Activated CD4-positive, alpha-beta memory T cell treated with anti-CD3 and anti-CD28 coated beads, Interleukin-2, amount 10 ng/mL, durations not matched to agents 7 days and 5 days (primary cell): ENCODE measurements around the gene CMTM7. TPM values are rescaled to one million over a fixed set of nuclear protein-coding genes. Genes with fewer than 3 reads are reported as not detected.
A peak's percentile ranks its signal among the peaks of the same experiment; 100 is the strongest.

Source experiments
- CTCF ChIA-PET: fragments of 350-600 bp; sonication (Branson Sonifier 250); formaldehyde crosslinking; loops from one replicate; lab custom pipeline; 2021; ENCODE audit warnings: antibody characterized with exemption, inconsistent platforms; lab: Charles Lee
- POLR2A ChIA-PET: fragments of 350-600 bp; sonication (Branson Sonifier 250); formaldehyde crosslinking; loops from one replicate; lab custom pipeline; 2021; ENCODE audit warnings: antibody characterized with exemption; lab: Charles Lee
- DNase-seq: peaks from one replicate; pipeline ENCODE4 v3.0.0-alpha.2; 2020
- H3K27ac Mint-ChIP-seq: one replicate; pipeline ENCODE4 v1.8.0; 2021; ENCODE audit warnings: mild to moderate bottlenecking, mixed read lengths
- H3K27me3 Mint-ChIP-seq: one replicate; pipeline ENCODE4 v1.8.0; 2021; ENCODE audit warnings: mixed read lengths
- H3K36me3 Mint-ChIP-seq: one replicate; pipeline ENCODE4 v1.8.0; 2021; ENCODE audit warnings: low read depth, mixed read lengths
- H3K4me1 Mint-ChIP-seq: one replicate; pipeline ENCODE4 v1.8.0; 2021; ENCODE audit warnings: mixed read lengths
- H3K4me3 Mint-ChIP-seq: one replicate; pipeline ENCODE4 v1.8.0; 2021; ENCODE audit warnings: mild to moderate bottlenecking, mixed read lengths
- H3K9me3 Mint-ChIP-seq: one replicate; pipeline ENCODE4 v1.8.0; 2021; ENCODE audit warnings: mixed read lengths
- total RNA-seq, 2 experiments: library from RNA; stranded (reverse); gene quantifications; one replicate each; pipeline ENCODE4 v1.2.3, GENCODE V29; 2021

CMTM7 gene
- total RNA-seq, 2 experiments from 2014 or later, result 47.0 to 47.3 TPM

DNA sequence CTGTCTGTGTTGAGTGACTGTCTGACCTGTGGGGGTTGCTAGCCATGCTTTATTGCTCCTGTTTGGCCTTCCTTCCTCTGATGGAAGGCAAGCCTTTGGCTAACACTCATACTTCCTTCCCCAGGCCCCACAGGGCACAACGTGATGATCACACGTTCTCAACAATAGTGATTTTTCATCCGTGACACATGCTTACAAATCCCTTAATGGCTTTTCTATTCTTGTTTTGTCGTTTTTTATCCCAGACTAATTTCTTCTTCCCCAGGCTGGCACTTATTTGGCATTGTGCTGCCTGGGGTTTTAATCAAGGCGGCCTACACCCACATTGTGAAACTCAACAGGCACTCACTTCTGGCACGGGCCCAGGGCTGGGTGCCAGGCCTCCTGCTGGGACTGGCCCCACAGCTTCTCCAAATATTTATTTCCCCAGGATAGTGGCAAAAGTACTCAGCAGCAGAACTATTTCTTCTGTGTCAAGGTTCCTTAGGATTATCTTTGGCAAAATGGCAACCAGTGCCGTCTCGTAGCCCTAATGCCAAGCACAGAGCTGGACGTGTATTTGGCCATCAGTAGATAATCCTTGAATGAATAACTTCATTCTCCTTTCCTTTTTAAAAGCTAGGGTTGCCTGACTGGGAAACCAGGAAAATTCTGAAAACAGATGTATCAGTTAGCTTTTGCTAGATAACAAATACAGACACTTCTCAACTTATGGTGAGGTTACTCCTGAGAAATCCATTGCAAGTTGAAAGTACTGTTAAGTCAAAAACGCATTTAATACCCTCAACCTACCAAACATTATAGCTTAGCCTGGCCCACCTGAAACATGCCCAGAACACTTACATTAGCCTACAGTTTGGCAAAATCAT lies 30.6 kb downstream of the CMTM7 start:
- Mint-ChIP-seq H3K4me3 (no peak overlapping the region), H3K36me3 (peaks cover 21% of the 10 kb centered on the region), H3K27me3 (no peaks in the 10 kb centered on the region), H3K27ac (no peak overlapping the region), H3K4me1 (peaks cover 86% of the 10 kb centered on the region), H3K9me3 (no peaks in the 10 kb centered on the region)
- no peak for DNase-seq
- ChIA-PET POLR2A (interaction anchor here (1.9 to 4.8 kb wide), 4 partner anchors 8 to 17 kb away, joined by 7 to 37 read pairs (median 28); no protein-coding TSS in a partner anchor), CTCF (interaction anchor here (0.6 to 3.9 kb wide), 3 partner anchors 11 to 46 kb away, joined by 3 to 16 read pairs (median 3); no protein-coding TSS in a partner anchor)

DNA sequence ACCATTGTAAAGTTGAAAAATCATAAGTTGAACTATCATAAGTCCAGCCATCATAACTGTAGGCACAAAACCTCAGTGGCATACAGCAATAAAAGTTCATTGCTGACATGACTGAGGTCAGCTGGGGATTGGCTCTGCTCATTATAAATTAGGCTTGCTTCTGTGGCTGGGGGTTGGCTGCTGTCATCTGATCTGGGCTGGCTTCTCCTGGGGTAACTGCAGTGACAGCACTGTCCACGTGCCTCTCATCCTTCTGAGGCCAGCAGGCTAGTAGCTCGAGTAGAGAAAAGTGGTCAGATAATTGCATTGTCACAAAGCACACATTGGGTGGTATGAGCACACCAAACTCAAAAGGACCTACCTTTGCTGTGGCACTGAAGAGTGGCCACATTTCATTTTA lies 31.3 kb downstream of the CMTM7 start:
- H3K27me3 Mint-ChIP-seq, result no peaks in the 10 kb centered on the region

DNA sequence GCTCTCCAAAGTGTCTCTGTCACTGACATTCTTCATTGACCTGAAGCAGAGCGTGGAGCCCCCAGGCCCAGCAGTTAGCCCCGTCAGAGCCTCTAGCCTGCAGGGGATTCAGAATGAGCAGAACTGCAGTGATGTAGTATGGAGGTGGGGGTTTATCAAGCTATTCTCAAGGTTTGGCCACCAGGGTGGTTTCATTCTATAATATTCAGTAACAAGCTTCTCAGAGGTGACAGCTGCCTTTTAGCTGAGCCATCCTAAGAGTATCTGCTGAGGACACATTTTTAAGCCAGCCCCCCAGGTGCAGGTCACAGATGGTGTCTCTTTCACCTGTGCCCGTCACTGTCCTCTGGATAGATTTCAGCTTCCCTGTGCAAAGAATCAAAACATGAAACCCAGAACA lies 31.9 kb downstream of the CMTM7 start:
- H3K36me3 Mint-ChIP-seq, result peaks cover 16% of the 10 kb centered on the region
- CTCF ChIA-PET, result interaction anchor here (1.1 to 3.9 kb wide), 6 partner anchors 9 to 45 kb away, joined by 3 to 16 read pairs (median 4); no protein-coding TSS in a partner anchor
- H3K9me3 Mint-ChIP-seq, result no peaks in the 10 kb centered on the region
- no peaks in the 10 kb centered on the region for H3K27me3 Mint-ChIP-seq
- peak overlapping the region; percentile 87 for H3K27ac Mint-ChIP-seq
- POLR2A ChIA-PET, result interaction anchor here (1.5 to 4.8 kb wide), 5 partner anchors 9 to 37 kb away, joined by 4 to 37 read pairs (median 25); no protein-coding TSS in a partner anchor
- H3K4me1 Mint-ChIP-seq, result peaks cover 90% of the 10 kb centered on the region
- DNase-seq, result no peak
- H3K4me3 Mint-ChIP-seq, result no peak overlapping the region

More for the DNA sequence above, 31.3 kb downstream of the CMTM7 start:
- Mint-ChIP-seq H3K4me1 (peaks cover 90% of the 10 kb centered on the region), H3K4me3 (no peak overlapping the region), H3K9me3 (no peaks in the 10 kb centered on the region), H3K27ac (peak overlapping the region; percentile 87), H3K36me3 (peaks cover 21% of the 10 kb centered on the region)
- POLR2A ChIA-PET, result interaction anchor here (3.7 to 4.8 kb wide), 3 partner anchors 9 to 16 kb away, joined by 25 to 37 read pairs (median 30); no protein-coding TSS in a partner anchor
- DNase-seq, result no peak
- CTCF ChIA-PET, result interaction anchor here (1.0 to 3.9 kb wide), 5 partner anchors 8 to 45 kb away, joined by 3 to 16 read pairs (median 5); no protein-coding TSS in a partner anchor

DNA sequence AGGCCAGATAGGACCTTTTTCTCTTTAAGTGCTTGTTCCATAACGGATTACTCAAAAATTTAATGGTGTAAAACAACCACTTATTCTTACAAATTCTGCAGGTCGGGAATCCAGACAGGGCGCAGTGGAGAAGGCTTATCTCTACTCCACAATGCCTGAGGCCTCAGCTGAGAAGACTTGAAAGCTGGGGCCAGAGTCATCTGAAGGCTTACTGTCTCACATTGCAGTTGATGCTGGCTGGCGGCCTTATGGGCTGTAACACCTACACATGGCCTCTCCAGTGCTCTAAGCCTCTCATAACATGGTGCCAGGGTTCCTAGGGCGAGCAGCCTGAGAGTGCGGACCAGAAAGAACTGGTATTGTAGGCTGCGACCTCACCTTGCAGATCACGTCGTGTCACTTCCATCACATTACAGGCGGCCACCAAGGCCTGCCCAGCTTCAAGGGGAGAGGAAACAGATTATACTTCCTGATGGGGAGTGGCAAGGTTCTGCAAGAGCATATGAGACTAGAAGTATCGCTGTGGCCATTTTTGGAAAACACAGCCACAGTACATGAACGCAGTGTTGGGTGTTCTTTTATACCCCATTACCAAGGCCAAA lies 32.4 kb downstream of the CMTM7 start:
- Mint-ChIP-seq H3K9me3 (no peaks in the 10 kb centered on the region), H3K36me3 (peaks cover 13% of the 10 kb centered on the region), H3K27me3 (no peaks in the 10 kb centered on the region), H3K4me3 (no peak overlapping the region), H3K27ac (peak overlapping the region; percentile 87), H3K4me1 (peaks cover 91% of the 10 kb centered on the region)
- DNase-seq, result peak; percentile 39
- POLR2A ChIA-PET, result interaction anchor here (0.8 to 4.8 kb wide), 10 partner anchors 9 to 90 kb away, joined by 3 to 37 read pairs (median 4); no protein-coding TSS in a partner anchor
- CTCF ChIA-PET, result interaction anchor here (0.6 to 3.9 kb wide), 10 partner anchors 8 to 90 kb away, joined by 3 to 16 read pairs (median 4); no protein-coding TSS in a partner anchor

DNA sequence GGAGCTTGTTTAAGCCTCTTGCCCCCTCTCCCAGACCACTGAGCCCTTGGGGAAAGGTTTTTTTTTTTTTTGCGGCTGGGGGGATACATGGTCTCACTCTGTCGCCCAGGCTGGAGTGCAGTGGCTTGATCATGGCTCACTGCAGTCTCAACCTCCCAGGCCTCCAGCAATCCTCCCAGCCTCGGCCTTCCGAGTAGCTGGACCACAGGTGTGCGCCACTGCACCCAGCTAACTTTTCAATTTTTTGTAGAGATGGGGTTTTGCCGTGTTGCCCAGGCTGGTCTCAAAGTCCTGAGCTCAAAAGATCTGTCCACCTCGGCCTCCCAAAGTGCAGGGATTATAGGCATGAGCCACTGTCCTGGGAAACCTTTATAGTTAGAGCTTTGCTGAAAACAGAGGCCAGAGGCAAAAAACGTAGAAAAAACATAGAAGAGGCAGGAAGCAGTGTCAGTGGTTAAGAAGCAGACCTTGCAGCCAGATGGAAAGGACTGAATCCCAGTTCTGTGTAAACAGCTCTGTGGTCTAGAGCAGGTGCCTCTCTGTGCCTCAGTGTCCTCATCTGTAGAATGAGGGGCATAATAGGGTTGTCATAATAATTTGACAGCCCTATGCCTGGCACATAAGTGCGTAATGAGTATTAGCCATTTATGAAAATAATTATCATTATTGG lies 33.1 kb downstream of the CMTM7 start:
- ChIA-PET POLR2A (interaction anchor here (0.8 to 4.8 kb wide), 11 partner anchors 8 to 89 kb away, joined by 3 to 37 read pairs (median 4); no protein-coding TSS in a partner anchor), CTCF (interaction anchor here (0.6 to 3.9 kb wide), 9 partner anchors 8 to 91 kb away, joined by 3 to 16 read pairs (median 5); no protein-coding TSS in a partner anchor)
- peaks cover 13% of the 10 kb centered on the region for H3K36me3 Mint-ChIP-seq
- DNase-seq, result no peak
- H3K27ac Mint-ChIP-seq, result peak overlapping the region; percentile 87
- peaks cover 89% of the 10 kb centered on the region for H3K4me1 Mint-ChIP-seq
- no peak overlapping the region for H3K4me3 Mint-ChIP-seq
- no peaks in the 10 kb centered on the region for H3K27me3 Mint-ChIP-seq
- no peaks in the 10 kb centered on the region for H3K9me3 Mint-ChIP-seq

DNA sequence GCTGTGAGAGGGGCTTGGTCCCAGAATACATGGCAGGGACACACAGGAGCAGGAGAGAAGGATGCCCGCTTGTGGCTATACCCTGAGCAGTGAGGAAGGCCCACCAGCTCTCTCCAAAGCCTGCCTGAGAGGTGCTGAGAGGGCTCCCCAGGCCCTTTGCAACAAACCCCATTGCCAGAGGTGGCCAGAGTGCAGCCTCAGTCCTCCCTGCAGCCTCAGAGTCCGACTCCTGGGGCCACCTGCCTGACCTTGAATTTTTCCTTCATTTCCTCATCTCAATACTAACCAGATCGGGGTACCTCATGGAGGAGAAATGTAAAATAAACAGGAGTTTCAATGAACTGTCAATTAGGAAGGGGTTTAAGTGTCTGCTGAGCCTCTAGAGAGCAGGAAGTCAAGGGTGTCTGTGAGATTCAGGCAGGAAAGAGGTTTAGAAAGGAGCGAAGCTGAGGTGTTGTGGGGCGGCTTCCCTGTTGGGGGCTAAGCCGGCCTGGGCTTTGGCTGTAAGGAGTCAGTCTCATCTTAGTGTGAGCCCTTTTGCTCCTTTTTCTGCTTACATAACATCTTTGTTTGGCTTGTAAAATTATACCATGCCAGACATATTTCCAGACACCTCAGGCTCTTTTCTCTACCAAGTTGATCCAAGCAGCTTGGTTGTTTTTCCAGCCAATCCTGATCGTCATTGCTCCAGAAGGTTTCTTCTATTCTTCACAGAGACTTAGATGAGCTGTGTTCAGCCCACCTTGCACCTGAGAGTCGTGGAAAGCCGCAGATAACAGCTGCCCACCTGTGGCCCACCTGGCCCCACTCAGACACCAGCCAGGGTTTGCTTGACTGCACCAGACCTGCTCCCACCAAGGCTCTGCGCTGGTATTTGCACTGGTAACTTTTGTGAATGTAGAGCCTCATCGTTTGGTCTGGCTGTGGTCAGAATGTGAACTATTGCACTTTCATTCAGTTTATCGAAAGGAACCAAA lies 36.7 kb downstream of the CMTM7 start:
- no peaks in the 10 kb centered on the region for H3K27me3 Mint-ChIP-seq
- POLR2A ChIA-PET, result interaction anchor here (1.1 to 2.3 kb wide), 12 partner anchors 10 to 73 kb away, joined by 3 to 11 read pairs (median 5); partner anchors contain the start of gene CMTM7
- CTCF ChIA-PET, result interaction anchor here (0.8 to 1.9 kb wide), 6 partner anchors 8 to 54 kb away, joined by 3 to 10 read pairs (median 4); no protein-coding TSS in a partner anchor
- peak overlapping the region; percentile 93 for H3K27ac Mint-ChIP-seq
- H3K9me3 Mint-ChIP-seq, result no peaks in the 10 kb centered on the region
- H3K4me3 Mint-ChIP-seq, result peak overlapping the region; percentile 60
- peak; percentile 49 for DNase-seq
- H3K36me3 Mint-ChIP-seq, result peaks cover 11% of the 10 kb centered on the region
- H3K4me1 Mint-ChIP-seq, result peaks cover 92% of the 10 kb centered on the region

DNA sequence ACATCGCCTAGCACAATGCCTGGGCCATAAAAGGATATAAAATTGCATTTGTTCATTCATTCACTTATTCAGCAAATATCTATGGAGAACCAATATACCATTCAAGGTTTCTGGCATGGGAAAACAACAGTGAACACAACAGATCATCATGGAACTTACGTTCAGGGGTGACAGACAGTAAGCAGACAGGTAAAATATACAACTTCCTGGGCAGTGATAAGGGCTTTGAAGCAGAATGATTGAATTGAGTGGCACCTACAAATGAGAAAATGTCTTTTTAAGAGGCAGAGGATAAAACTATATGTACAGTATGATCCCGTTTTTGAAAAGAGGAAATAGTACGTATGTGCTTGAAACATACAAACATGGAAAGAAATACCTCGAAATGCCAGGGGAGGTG lies 39.2 kb downstream of the CMTM7 start:
- Mint-ChIP-seq H3K27ac (peak overlapping the region; percentile 96), H3K4me3 (no peak overlapping the region), H3K4me1 (peaks cover 88% of the 10 kb centered on the region), H3K36me3 (peaks cover 15% of the 10 kb centered on the region), H3K27me3 (no peaks in the 10 kb centered on the region), H3K9me3 (no peaks in the 10 kb centered on the region)
- no peak for DNase-seq
- POLR2A ChIA-PET, result no interaction called here
- CTCF ChIA-PET, result no interaction called here

DNA sequence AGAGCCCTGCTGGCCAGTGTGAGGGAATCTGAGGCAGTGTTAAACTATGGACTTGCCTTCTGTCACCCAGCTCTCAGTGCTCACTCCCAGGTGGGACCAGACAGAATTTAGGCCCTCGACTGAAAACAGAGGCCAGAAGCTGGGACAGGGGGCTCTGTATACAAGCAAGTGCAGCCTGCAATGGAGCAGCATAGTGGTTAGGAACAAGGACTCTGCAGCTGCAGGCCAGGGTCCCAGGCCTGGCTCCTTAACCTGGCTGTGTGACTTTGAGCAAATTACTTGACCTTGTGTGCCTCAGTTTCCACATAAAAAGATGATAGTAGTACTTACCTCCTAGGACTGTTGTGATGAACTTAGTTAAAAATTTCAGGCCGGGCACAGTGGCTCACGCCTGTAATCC lies 39.8 kb downstream of the CMTM7 start:
- CTCF ChIA-PET, result interaction anchor here (2.0 kb wide), 1 partner anchor 7 kb away, joined by 10 read pairs; no protein-coding TSS in a partner anchor
- H3K4me3 Mint-ChIP-seq, result no peak overlapping the region

DNA sequence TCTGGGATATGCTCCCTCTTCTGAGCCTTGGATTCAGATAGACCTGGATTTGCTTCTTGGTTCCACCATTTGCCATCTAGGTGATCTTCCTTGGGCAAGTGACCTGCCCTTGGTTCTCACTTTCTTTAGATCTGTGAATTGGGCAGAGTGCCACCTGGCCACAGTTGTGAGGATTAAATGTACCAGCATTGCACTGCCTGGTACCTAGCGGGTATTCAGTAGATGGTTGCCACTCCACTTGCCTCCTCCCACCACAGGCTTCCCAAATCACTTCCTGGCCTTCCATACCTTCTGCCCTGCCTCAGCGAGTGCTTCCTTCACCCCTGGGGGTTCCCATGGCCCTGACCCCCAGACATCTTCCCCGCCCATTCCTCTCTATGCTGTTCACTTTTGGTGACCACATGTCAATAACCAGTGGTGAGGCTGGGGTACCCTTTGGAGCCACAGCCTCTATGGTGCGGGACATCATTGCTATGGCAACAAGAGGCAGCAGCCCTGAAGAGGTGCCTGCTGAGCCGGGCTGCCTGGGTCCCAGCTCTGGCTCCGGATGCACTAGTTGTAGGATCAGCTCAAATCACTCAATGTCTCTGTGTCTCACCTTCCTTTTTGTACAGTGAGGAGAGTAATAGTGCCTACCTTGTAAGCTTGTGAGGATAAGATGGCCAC lies 40.5 kb downstream of the CMTM7 start:
- POLR2A ChIA-PET, result interaction anchor here (1.0 to 3.1 kb wide), 13 partner anchors 8 to 129 kb away, joined by 3 to 37 read pairs (median 7); partner anchors contain the start of gene CMTM7
- CTCF ChIA-PET, result interaction anchor here (1.0 to 2.3 kb wide), 7 partner anchors 8 to 255 kb away, joined by 3 to 12 read pairs (median 4); partner anchors contain the start of gene CMTM7
- H3K27me3 Mint-ChIP-seq, result no peaks in the 10 kb centered on the region
- H3K36me3 Mint-ChIP-seq, result peaks cover 12% of the 10 kb centered on the region
- DNase-seq, result peak; percentile 41
- H3K4me1 Mint-ChIP-seq, result peaks cover 92% of the 10 kb centered on the region
- H3K4me3 Mint-ChIP-seq, result peak overlapping the region; percentile 70
- peak overlapping the region; percentile 96 for H3K27ac Mint-ChIP-seq
- no peaks in the 10 kb centered on the region for H3K9me3 Mint-ChIP-seq

More for the DNA sequence above, 39.8 kb downstream of the CMTM7 start:
- H3K27me3 Mint-ChIP-seq, result no peaks in the 10 kb centered on the region
- DNase-seq, result no peak
- peaks cover 90% of the 10 kb centered on the region for H3K4me1 Mint-ChIP-seq
- peak overlapping the region; percentile 96 for H3K27ac Mint-ChIP-seq
- H3K9me3 Mint-ChIP-seq, result no peaks in the 10 kb centered on the region
- POLR2A ChIA-PET, result interaction anchor here (2.2 to 3.1 kb wide), 3 partner anchors 8 to 26 kb away, joined by 16 to 37 read pairs (median 28); no protein-coding TSS in a partner anchor
- H3K36me3 Mint-ChIP-seq, result peaks cover 15% of the 10 kb centered on the region

DNA sequence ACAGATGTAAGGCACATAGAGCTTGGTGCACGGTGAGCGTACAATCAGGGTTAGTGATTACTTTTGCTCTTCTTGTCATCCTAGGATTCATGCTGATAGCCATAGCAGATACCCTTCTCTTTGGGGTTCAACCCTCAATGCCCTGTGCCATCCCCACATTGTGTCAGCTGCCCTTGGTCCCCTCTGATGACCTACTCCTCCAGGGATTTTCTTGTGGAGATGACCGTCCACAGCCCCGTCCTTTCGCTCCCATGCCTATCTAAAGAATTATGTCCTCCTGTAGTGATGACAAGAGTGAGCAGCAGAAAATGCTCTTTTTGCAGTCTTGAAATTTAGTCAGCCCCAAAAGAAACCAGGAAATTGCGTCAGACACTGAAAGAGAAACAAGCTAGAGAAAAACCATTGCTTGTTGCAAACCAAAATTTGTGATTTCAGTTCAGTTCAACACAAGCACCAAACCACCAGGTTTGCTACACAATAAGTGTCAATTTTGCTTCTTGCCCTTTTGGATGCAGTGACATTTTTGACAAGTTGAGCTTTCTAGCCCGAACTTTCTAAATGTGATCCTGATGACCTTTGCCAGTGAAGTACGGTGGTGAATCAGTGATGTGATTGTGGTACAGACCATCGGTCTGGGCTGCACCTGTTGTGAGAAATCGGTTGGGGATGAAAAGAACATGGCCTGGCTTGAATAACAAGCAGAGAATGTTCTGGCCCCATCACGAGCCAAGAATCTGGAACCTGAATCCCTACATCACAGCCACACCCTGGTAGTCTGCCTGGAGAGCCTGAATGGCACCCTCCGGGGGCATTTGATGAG lies 41.3 kb downstream of the CMTM7 start:
- DNase-seq, result peak; percentile 35
- Mint-ChIP-seq H3K4me1 (peaks cover 87% of the 10 kb centered on the region), H3K9me3 (no peaks in the 10 kb centered on the region), H3K4me3 (peak overlapping the region; percentile 70), H3K36me3 (peaks cover 12% of the 10 kb centered on the region), H3K27me3 (no peaks in the 10 kb centered on the region), H3K27ac (peak overlapping the region; percentile 96)
- ChIA-PET CTCF (interaction anchor here (0.8 to 2.3 kb wide), 10 partner anchors 9 to 256 kb away, joined by 3 to 12 read pairs (median 4); partner anchors contain the start of gene CMTM7), POLR2A (interaction anchor here (0.7 to 3.1 kb wide), 19 partner anchors 9 to 130 kb away, joined by 3 to 37 read pairs (median 6); partner anchors contain the start of gene CMTM7)
